Stimulated activated naive CD8-positive, alpha-beta T cell treated with anti-CD3 and anti-CD28 coated beads, Interleukin-15, amount 100 ng/mL, for 72 hours (primary cell): ENCODE measurements around the gene STK38L.

Source experiments
- ATAC-seq: fragments of 150-1000 bp; cut with Tn5 transposase; 2 replicates; pipeline ENCODE4 v1.10.0; 2021; ENCODE audit warnings: mild to moderate bottlenecking, moderate library complexity
- DNase-seq, 2 donors: peaks; one replicate each; pipeline ENCODE4 v3.0.0; 2021 to 2022
- H3K27ac Mint-ChIP-seq, 2 donors: one replicate each; pipeline ENCODE4 v1.8.0; 2022; ENCODE audit warnings: mild to moderate bottlenecking in 2 of 2, mixed read lengths in 2 of 2, moderate library complexity in 2 of 2
- H3K27me3 Mint-ChIP-seq: one replicate; pipeline ENCODE4 v1.8.0; 2022; ENCODE audit warnings: mixed read lengths
- H3K4me1 Mint-ChIP-seq: one replicate; pipeline ENCODE4 v1.8.0; 2022; ENCODE audit warnings: mild to moderate bottlenecking, mixed read lengths
- H3K4me3 Mint-ChIP-seq, 2 donors: one replicate each; pipeline ENCODE4 v1.8.0; 2022; ENCODE audit warnings: mild to moderate bottlenecking in 2 of 2, mixed read lengths in 2 of 2, moderate library complexity in 1 of 2
- H3K9me3 Mint-ChIP-seq, 2 donors: one replicate each; pipeline ENCODE4 v1.8.0; 2022; ENCODE audit warnings: mixed read lengths in 2 of 2

Gene STK38L

DNA sequence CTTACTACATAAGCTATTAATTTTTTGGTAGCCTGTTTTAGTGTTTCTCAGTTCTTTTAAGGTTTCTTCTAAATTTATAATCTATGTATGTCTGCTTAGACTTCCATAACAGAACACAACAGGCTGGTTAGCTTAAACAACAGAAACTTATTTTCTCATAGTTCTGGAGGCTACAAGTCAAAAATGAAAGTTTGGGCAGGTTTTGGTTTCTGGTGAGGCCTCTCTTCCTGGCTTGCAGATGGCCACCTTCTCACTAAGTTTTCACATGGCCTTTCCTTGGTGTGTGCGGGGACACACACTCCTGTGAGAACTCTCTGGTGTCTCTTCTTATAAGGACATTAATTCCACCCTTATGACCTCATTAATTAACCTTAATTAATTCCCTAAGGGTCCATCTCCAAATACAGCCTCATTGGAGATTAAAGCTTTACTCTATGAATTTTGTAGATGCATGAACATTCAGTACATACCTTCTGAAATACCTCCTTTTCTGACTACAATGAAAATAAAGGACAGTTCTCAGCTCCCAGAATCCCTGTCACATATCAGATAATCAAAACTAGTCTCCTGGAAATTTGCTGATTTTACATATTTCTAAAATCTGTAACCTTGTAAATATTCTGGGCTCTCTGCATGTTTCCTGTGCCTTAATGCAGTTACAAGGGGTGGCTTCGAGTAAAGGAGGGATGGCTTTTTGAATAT, 65.4 kb downstream of the STK38L start:
- Mint-ChIP-seq H3K9me3 (no peaks in the 10 kb centered on the region), H3K4me1 (peaks cover 8% of the 10 kb centered on the region), H3K4me3 (no peak overlapping the region), H3K27ac (peak overlapping the region in 1 of 2 donors; percentile 13), H3K27me3 (no peaks in the 10 kb centered on the region)
- DNase-seq, result no peak
- no peak for ATAC-seq

DNA sequence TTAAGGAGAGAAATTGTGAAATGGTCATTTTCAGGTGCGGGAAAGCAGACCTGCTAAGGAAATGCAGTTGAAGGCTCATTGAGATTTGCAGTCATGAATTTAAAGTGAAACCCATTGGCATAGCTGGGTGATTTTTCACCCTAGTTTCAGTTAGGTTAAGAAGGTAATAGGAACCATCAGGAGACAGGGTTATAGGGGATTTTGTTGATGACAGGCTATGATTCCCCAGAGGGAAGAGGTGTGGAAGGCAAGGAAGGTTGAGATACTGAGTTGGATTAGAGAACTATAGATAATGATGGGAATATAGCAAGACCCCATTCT, 65.9 kb downstream of the STK38L start:
- no peak for DNase-seq
- no peak for ATAC-seq
- no peak overlapping the region for H3K4me3 Mint-ChIP-seq
- no peaks in the 10 kb centered on the region for H3K9me3 Mint-ChIP-seq
- peaks cover 8% of the 10 kb centered on the region for H3K4me1 Mint-ChIP-seq
- no peak overlapping the region for H3K27ac Mint-ChIP-seq
- H3K27me3 Mint-ChIP-seq, result no peaks in the 10 kb centered on the region

DNA sequence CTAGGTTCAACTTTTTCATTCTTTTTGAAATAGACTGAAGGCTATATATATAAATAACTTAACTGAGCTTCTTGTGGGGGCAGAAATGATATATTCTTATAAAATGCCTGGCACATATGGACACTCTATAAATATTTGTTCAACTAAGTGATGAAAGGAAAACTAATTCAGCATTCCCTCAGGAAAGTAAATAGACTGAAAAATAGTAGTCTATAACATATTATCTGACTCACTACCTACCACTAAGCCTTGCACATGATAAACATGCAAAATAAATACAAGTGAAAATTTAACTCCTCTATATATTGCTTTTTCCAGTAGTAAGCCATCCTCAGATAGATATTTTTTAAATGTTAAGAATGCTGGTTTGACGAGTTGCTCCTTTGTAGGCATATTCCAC, 72.9 kb downstream of the STK38L start:
- no peak for ATAC-seq
- Mint-ChIP-seq H3K27ac (no peak overlapping the region), H3K27me3 (no peaks in the 10 kb centered on the region)

DNA sequence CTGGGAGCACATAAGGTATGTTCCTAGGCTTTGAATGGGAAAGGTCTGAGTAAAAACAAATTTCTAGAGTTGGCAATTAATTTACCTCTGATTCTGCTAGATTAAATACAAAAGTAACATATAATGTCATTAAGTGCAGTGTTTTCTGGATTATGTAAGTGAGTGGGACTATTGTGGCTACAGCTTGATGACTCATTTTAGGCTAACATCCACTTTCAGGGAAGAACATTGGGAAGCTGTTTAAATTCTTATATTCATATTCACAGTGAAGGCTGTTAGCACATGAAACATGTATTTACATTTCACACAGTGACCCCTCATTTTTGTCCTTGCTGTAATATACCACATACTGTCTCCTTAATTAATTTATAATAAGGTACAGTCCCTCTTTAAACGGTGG, 75.3 kb downstream of the STK38L start:
- no peak overlapping the region for H3K4me3 Mint-ChIP-seq
- H3K9me3 Mint-ChIP-seq, result no peaks in the 10 kb centered on the region
- H3K4me1 Mint-ChIP-seq, result no peaks in the 10 kb centered on the region
- DNase-seq (no peak), ATAC-seq (no peak)
- H3K27ac Mint-ChIP-seq, result peak overlapping the region in 1 of 2 donors; percentile 13
- no peaks in the 10 kb centered on the region for H3K27me3 Mint-ChIP-seq

More for the DNA sequence above, 72.9 kb downstream of the STK38L start:
- no peaks in the 10 kb centered on the region for H3K4me1 Mint-ChIP-seq
- H3K4me3 Mint-ChIP-seq, result no peak overlapping the region
- DNase-seq, result no peak
- H3K9me3 Mint-ChIP-seq, result no peaks in the 10 kb centered on the region

DNA sequence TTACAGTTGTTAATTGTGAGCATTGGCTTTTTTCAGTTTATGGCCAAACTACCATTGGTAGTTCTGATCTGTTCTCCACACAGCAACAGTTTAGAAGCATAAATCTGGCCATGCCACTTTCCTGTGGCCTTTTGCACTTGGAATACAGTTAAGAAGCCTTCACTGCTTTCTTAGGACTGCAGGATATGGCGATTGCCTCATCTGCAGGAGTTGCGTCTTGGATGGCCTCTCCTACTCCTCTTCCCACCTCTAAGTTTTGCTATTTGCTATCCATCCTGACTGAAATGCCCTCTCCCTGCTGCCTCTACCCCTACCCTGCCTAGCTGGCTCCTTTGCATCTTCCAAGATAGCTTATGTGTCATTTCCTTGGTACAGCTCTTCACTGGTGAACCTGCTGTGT, 75.8 kb downstream of the STK38L start:
- no peak overlapping the region for H3K27ac Mint-ChIP-seq
- no peaks in the 10 kb centered on the region for H3K4me1 Mint-ChIP-seq
- no peak for ATAC-seq
- DNase-seq, result no peak
- H3K4me3 Mint-ChIP-seq, result no peak overlapping the region
- H3K9me3 Mint-ChIP-seq, result no peaks in the 10 kb centered on the region
- H3K27me3 Mint-ChIP-seq, result no peaks in the 10 kb centered on the region

DNA sequence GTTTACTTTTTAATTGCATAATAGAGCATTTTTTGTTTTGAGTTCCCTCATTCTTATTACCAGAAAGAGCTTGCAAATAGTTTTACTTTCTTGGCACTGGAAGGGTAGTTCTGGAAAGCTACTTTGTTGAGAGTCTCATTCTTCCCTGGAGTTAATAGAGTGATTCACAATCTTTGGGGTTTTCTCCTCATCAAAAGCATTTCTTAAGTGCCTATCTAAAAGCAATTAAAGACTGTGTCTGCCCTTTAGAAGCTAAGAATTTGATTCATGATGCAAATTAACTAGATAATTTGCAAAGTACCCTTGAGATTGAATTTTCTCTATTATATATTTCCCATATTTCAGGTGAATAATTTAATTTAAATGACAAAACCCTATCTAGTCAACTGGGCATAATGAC, 80.4 kb downstream of the STK38L start:
- ATAC-seq (no peak), DNase-seq (no peak)
- no peaks in the 10 kb centered on the region for H3K9me3 Mint-ChIP-seq
- no peak overlapping the region for H3K4me3 Mint-ChIP-seq
- no peak overlapping the region for H3K27ac Mint-ChIP-seq
- peaks cover 9% of the 10 kb centered on the region for H3K4me1 Mint-ChIP-seq
- H3K27me3 Mint-ChIP-seq, result peaks cover 1% of the 10 kb centered on the region

DNA sequence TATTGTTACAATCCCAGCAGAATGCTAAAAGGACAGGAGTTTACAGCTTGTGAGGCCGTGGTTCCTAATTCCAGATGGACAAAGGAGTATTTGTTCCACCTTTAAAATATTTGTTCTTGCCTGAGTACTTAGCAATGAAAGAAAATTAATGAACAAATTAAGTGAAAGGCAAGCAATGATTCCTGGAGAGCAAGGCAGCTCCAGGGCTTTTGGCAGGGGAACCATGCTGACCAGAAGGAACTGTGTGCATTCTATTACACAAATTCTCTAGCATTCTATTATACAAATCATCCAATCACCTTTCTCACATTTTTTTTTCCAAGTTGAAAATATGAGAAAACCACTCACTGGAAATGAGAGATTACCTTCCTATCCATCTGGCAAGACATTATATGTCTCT, 86.8 kb downstream of the STK38L start:
- no peaks in the 10 kb centered on the region for H3K9me3 Mint-ChIP-seq
- H3K4me1 Mint-ChIP-seq, result peaks cover 49% of the 10 kb centered on the region
- DNase-seq (no peak), ATAC-seq (no peak)
- H3K4me3 Mint-ChIP-seq, result peak overlapping the region; percentile 82 to 90
- no peak overlapping the region for H3K27ac Mint-ChIP-seq
- H3K27me3 Mint-ChIP-seq, result peaks cover 32% of the 10 kb centered on the region

DNA sequence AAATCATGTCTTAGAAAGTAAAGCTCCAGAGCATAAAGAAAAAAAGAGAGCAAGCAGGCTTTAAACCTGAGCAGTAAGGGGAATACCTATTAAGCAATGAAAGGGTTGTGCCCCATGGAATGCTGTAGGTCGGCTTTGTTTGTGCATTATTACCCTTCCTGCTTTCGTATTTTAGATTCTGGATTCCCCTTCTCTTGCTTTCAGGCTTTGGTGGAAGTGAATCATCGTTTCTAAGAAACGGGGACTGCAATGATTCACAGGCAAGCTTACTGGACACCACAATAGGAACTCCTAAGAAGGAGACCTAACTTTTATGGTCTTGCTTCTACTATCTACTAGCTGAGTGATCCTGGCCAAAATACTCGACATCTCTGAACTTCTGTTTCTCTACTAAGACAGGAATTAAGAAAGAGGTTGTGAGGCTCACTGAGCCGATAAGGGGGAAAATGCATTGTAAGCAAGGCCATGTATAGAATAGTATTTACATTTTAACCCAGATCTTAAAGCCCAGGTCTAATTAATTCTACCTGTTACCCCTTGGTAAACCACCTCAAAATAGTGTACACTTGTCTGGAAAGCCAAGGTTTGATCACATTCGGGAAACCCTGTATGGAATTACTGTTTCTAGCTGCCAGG, 87.3 kb downstream of the STK38L start:
- ATAC-seq, result peak; percentile 82
- Mint-ChIP-seq H3K27ac (peak overlapping the region; percentile 78 to 92), H3K4me3 (peak overlapping the region; percentile 82 to 90), H3K9me3 (no peaks in the 10 kb centered on the region), H3K4me1 (peaks cover 49% of the 10 kb centered on the region), H3K27me3 (peaks cover 36% of the 10 kb centered on the region)
- peak; percentile 52 to 59 for DNase-seq

DNA sequence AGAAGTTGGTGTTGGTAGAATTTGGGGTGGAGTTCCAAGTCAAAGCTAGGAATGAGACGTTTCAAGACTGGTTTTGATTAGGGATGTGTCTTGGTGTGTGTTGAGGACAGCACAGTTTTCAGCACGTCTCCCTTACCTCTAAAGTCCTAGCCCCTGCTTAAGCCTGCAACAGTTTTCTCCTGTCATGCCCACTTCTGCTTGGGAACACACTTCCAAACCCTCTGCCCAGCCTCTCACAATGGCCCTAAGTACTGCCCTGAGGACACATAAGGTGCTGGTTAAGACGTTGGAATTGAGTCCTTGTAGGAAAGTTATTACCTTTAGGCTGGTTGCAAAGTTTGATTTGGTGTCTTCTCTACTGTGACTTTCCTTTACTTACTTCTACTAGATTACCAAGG, 87.8 kb downstream of the STK38L start:
- H3K9me3 Mint-ChIP-seq, result no peaks in the 10 kb centered on the region
- H3K27ac Mint-ChIP-seq, result peak overlapping the region; percentile 43 to 92
- H3K4me1 Mint-ChIP-seq, result peaks cover 49% of the 10 kb centered on the region
- peak overlapping the region; percentile 82 to 90 for H3K4me3 Mint-ChIP-seq
- H3K27me3 Mint-ChIP-seq, result peaks cover 36% of the 10 kb centered on the region
- ATAC-seq, result peak; percentile 8
- DNase-seq, result peak; percentile 13 to 24

DNA sequence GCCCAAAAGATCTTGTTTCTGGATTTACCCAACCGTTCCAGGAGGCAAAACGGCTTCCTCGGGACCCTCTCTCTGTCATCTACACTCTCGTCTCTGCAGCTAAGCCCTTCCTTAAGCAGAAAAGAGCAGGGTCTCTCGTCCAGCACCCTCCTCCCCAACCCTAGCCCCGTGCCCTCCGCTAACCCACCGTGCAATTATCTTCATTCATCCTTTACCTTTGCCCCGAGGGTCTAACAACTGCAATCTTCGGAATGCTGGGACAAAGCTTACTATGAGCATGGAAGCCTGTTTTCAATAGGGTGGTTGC, 88.3 kb downstream of the STK38L start:
- Mint-ChIP-seq H3K4me3 (peak overlapping the region; percentile 82 to 90), H3K27me3 (peaks cover 40% of the 10 kb centered on the region), H3K9me3 (no peaks in the 10 kb centered on the region), H3K4me1 (peaks cover 49% of the 10 kb centered on the region), H3K27ac (peak overlapping the region; percentile 43 to 92)
- peak; percentile 1 for ATAC-seq
- DNase-seq, result no peak

DNA sequence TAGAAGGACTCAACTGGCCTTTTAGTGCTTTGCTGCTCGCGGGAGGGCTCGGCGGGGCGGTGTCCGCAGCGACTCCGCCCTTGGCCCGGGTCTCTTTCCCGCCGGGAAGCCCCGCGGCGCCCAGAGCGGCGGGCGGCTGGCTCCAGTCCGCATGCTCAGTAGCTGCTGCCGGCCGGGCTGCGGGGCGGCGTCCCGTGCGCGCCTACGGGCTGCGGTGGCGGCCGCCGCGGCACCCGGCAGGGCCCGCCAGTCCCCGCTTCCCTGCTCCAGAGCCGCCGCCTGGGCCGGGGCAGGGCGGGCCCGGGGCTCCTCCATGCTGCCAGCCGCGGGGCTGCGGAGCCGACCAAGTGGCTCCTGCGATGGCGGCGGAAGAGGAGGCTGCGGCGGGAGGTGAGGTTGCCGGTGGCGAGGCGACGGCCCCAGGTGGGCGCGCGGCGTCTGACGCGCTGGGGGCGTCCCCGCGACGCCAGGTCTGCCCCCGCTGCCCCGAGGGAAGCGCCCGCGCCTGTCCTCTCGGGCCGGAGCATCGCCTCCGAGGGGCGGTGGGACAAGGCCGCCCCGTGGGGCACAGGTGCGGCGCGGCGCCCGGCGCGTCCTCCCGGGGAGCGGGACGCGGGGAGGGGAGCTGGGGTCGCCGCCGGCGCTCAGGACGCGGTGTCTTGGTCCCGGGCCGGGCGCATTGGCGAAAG, 88.8 kb downstream of the STK38L start, which contains the start of gene BMAL2:
Gene BMAL2, plus strand, starts transcription at position 123 of the 689 bp plus-strand sequence. Its CDS starts 237 bp downstream, at position 360.
- peak; percentile 54 to 60 for DNase-seq
- no peaks in the 10 kb centered on the region for H3K9me3 Mint-ChIP-seq
- peak within 1 kb of the TSS; percentile 96 to 98 for H3K27ac Mint-ChIP-seq
- peak; percentile 69 for ATAC-seq
- H3K4me3 Mint-ChIP-seq, result peak within 1 kb of the TSS; percentile 99
- H3K27me3 Mint-ChIP-seq, result peaks cover 45% of the 10 kb centered on the region
- H3K4me1 Mint-ChIP-seq, result peaks cover 53% of the 10 kb centered on the region

DNA sequence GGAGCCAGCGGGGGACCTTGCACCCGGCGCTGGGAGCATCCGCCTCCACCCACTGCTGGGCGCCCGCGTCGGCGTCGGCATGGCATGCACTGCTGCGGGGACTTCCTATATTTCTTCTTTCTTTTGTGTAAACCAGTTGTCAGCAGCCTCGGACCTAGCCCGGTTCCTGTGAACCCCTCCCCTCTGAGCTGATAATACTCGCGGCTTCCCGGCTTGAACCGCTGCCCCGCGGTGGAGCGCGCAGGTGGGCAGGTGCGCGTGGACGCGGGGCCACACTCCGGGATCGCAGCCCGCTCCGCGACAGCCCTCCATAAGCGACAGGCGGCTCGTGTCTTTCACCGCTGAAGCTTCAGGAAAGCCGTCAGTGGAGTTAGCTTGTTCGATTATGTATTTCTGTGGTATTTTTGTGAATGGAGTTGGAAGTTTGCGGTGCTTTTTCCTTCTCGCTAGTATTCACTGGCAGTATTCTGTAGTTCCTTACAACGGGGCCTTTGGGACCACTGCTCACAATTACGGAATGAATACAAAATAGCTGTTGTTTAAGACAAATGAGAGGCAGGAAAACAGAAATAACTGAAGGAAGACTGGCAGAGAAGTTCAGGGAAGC, 89.4 kb downstream of the STK38L start:
- Mint-ChIP-seq H3K4me3 (peak overlapping the region; percentile 99), H3K27ac (peak overlapping the region; percentile 96 to 98), H3K27me3 (peaks cover 45% of the 10 kb centered on the region), H3K9me3 (no peaks in the 10 kb centered on the region), H3K4me1 (peaks cover 60% of the 10 kb centered on the region)
- peak; percentile 55 to 59 for DNase-seq
- ATAC-seq, result peak; percentile 70

DNA sequence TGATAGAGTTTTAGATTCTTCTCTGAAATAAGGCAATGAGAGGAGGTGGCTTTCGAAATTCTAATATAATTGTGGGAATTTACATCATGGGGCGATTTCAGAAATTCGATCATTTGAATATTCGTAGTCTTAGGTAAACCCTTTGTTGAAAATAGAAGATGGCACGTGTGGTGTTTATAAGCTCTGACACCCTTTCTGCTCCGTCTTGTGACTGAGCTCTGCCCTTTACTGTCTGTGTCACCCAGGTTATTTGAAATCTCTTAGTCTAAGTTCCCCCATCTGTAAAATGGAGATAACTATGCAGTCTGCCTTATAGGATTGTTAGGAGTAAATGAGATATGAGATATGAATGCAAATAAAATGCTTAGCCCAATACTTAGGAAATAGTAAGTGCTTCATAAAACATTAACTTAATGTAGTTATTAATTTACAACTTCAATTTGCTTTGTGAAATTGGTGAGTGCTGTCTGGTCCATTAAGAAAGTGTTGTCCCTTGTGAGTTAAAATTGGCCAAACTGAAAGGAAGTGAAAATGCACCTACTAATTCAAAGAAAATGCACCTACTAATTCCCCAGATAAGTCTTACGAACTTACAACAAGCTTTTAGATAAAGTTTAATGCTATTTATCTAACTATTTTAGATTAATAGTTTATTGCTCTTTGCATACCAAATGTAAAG, 90.1 kb downstream of the STK38L start:
- no peak for ATAC-seq
- peak overlapping the region in 1 of 2 donors; percentile 98 for H3K27ac Mint-ChIP-seq
- peaks cover 46% of the 10 kb centered on the region for H3K27me3 Mint-ChIP-seq
- no peaks in the 10 kb centered on the region for H3K9me3 Mint-ChIP-seq
- peak overlapping the region; percentile 99 for H3K4me3 Mint-ChIP-seq
- peaks cover 57% of the 10 kb centered on the region for H3K4me1 Mint-ChIP-seq
- DNase-seq, result no peak

DNA sequence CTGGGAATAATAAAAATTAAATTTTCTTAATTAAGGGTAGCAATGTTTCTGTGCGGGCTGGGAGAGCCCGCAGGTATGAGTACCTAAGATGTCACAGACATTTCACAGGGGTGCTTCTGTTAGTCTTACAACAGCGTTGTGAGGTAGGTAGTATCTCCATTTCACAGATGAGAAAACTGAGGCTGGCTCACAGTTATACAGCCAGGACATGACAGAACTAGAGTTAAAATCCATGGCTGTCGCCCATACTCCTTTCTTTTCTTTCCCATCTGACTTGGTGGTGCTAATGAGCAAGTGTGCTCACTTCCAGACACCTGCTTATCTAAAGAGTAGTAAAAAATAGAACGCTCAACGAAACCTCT, 90.6 kb downstream of the STK38L start:
- DNase-seq (no peak), ATAC-seq (no peak)
- Mint-ChIP-seq H3K9me3 (no peaks in the 10 kb centered on the region), H3K27ac (no peak overlapping the region), H3K4me3 (no peak overlapping the region), H3K27me3 (peaks cover 48% of the 10 kb centered on the region), H3K4me1 (peaks cover 52% of the 10 kb centered on the region)

DNA sequence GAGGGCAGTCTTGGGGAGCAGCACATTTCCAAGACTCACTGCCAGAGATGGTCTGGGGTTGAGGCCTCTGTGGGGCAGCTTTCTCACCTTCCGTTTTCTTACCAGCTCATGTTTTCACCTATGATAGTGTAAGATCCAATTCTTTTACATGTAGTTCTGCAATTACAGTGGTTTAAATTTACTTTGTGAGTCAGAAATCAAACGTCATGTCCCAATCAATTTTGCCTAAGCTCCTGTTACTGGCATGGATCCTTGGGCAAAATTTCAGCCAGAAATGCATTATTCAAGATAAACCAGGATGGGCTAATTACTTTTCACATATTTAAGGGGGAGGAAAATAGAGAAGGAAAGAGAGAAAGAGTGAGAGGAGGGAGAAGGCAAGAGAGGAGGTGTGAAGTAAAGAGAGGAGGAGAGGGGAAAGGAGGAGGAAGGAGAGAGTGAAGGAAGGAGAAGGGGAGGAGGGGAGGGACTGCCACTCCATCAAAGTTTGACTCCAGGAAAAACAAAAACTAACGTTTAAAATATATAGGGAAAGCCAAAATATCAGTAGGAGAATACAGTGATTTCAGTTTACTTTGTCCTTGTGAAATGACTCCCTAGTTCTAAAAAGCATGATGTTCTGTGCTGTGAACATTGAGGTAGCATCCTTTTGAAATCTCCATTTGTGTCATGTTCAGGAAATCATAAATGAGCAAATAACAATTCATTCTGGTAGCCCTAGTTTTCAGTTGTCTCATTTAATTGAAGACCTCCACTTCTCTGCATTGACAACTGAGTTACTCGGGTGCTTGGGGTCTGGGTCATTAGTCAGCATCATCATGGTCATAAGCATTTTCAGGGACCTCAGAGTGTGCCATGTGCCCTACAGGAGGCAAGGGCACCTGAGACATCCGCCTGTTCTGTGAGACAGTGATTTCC, 91.5 kb downstream of the STK38L start:
- Mint-ChIP-seq H3K4me1 (peaks cover 43% of the 10 kb centered on the region), H3K9me3 (no peaks in the 10 kb centered on the region), H3K4me3 (no peak overlapping the region), H3K27ac (no peak overlapping the region), H3K27me3 (peaks cover 50% of the 10 kb centered on the region)
- ATAC-seq, result no peak
- DNase-seq, result no peak
